ENCODE measurements around the gene RGS19. TPM values are rescaled to one million over a fixed set of nuclear protein-coding genes. Genes with fewer than 3 reads are reported as not detected.

RGS19 gene
- total and polyA plus RNA-seq, 11 donors, result 3.2 to 25.6 (median 5.3) TPM

GRCh38 chr20:64102647-64103354 lies 23.5 kb upstream of the RGS19 start:
- peak overlapping the region; percentile 35 to 57 (median 48) for H3K4me3 ChIP-seq
- peaks cover 0 to 5% (median 0%) of the 10 kb centered on the region in 9 donors for H3K36me3 ChIP-seq
- DNase-seq (peak in 4 of 5 donors; percentile 16 to 44 (median 26)), ATAC-seq (peak in 2 of 4 donors; percentile 29 to 49)
- H3K27ac ChIP-seq, result no peak overlapping the region
- 19 to 30% (median 20%) methylated on average over 18 to 30 of the region's 30 CpGs for WGBS, 4 donors
- TF ChIP-seq POLR2A (IDR thresholded peaks at IDR 0.05) (no peak), CTCF (IDR thresholded peaks at IDR 0.05) (no peak)
- peaks cover 13 to 49% (median 32%) of the 10 kb centered on the region in 9 donors for H3K27me3 ChIP-seq
- intact Hi-C loops (cut with DNase I), result no loop called here
- peaks cover 0 to 14% (median 7%) of the 10 kb centered on the region in 12 donors for H3K4me1 ChIP-seq
- H3K9me3 ChIP-seq, result no peaks in the 10 kb centered on the region

GRCh38 chr20:64101731-64102621 lies 22.7 kb upstream of the RGS19 start:
- Histone ChIP-seq H3K4me3 (peak overlapping the region; percentile 35 to 57 (median 48)), H3K27me3 (peaks cover 13 to 45% (median 32%) of the 10 kb centered on the region in 9 donors), H3K9me3 (no peaks in the 10 kb centered on the region), H3K36me3 (peaks cover 0 to 5% (median 0%) of the 10 kb centered on the region in 9 donors), H3K4me1 (peaks cover 0 to 14% (median 7%) of the 10 kb centered on the region in 12 donors), H3K27ac (no peak overlapping the region)
- intact Hi-C loops (cut with DNase I), result no loop called here
- WGBS, 4 donors, result 6 to 9% (median 7%) methylated on average over 25 to 64 of the region's 64 CpGs
- no peak for TF ChIP-seq POLR2A (IDR thresholded peaks at IDR 0.05)
- TF ChIP-seq CTCF (IDR thresholded peaks at IDR 0.05), result peak; percentile 55 to 78 (median 62)
- peak in 3 of 4 donors; percentile 51 to 84 (median 70) for ATAC-seq
- DNase-seq, result peak in 3 of 5 donors; percentile 32 to 74 (median 49)

- WGBS, 4 donors, result 78 to 87% (median 86%) methylated on average over 5 to 9 of the region's 9 CpGs
- Histone ChIP-seq H3K27ac (no peak overlapping the region), H3K4me3 (no peak overlapping the region), H3K9me3 (no peaks in the 10 kb centered on the region), H3K4me1 (peaks cover 0 to 14% (median 7%) of the 10 kb centered on the region in 12 donors), H3K27me3 (peaks cover 13 to 48% (median 32%) of the 10 kb centered on the region in 9 donors), H3K36me3 (peaks cover 0 to 5% (median 0%) of the 10 kb centered on the region in 9 donors)
- intact Hi-C loops (cut with DNase I), result no loop called here
- TF ChIP-seq POLR2A (IDR thresholded peaks at IDR 0.05) (no peak), CTCF (IDR thresholded peaks at IDR 0.05) (no peak)
- ATAC-seq, result no peak
- peak in 1 of 5 donors; percentile 4 for DNase-seq
Observed at GRCh38 chr20:64100946-64101688, 21.8 kb upstream of the RGS19 start.

Data from heart left ventricle (tissue), 16 donors.